ENCODE measurements around the gene BCL2L15.

The BCL2L15 gene

DNA sequence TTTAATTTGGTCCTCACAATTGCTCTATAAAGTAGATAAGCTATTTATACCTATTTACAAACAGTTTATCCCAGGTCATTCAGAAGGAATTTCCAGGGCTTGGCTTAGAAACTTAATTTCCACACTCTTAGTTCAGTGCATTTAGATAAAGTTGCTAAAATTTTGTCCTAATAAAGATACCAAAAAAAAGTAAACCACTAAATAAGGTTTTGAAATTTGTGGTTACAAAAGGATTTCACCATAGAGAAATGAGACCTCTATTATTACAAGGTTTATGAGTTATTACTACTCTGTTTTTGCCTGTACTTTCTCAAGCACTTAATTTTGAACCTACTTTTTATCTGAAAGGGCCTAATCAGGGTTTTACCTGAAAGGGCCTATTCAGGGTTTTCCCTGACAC is 38.3 kb downstream of the BCL2L15 start:
- peaks cover 5% of the 10 kb centered on the region; the same call in 1 of the 2 replicates for H3K4me1 ChIP-seq (ENCODE audit: insufficient read depth, low read length)
- no peak overlapping the region for H3K4me2 ChIP-seq (ENCODE audit: insufficient read depth, low read length)
- TF ChIP-seq, protein P1, sequence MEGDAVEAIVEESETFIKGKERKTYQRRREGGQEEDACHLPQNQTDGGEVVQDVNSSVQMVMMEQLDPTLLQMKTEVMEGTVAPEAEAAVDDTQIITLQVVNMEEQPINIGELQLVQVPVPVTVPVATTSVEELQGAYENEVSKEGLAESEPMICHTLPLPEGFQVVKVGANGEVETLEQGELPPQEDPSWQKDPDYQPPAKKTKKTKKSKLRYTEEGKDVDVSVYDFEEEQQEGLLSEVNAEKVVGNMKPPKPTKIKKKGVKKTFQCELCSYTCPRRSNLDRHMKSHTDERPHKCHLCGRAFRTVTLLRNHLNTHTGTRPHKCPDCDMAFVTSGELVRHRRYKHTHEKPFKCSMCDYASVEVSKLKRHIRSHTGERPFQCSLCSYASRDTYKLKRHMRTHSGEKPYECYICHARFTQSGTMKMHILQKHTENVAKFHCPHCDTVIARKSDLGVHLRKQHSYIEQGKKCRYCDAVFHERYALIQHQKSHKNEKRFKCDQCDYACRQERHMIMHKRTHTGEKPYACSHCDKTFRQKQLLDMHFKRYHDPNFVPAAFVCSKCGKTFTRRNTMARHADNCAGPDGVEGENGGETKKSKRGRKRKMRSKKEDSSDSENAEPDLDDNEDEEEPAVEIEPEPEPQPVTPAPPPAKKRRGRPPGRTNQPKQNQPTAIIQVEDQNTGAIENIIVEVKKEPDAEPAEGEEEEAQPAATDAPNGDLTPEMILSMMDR (IDR thresholded peaks at IDR 0.05; ENCODE audit: borderline replicate concordance, extremely low read depth, low read length, poor library complexity, severe bottlenecking), result no peak
- TF ChIP-seq EZH2 (IDR thresholded peaks at IDR 0.05; ENCODE audit: borderline replicate concordance, low read depth, low read length, severe bottlenecking), result no peak
- peaks cover 23% of the 10 kb centered on the region for H3K36me3 ChIP-seq (ENCODE audit: insufficient read depth, low read length)
- H2AFZ ChIP-seq (ENCODE audit: low read depth, low read length), result no peak overlapping the region
- no peak overlapping the region for H3K9ac ChIP-seq (ENCODE audit: low read depth, low read length)
- no peak overlapping the region for H3K4me3 ChIP-seq (ENCODE audit: low read depth in 1 of 2, low read length in 2 of 2)
- no peak overlapping the region for H3K27ac ChIP-seq (ENCODE audit: low read length)
- H3K27me3 ChIP-seq (ENCODE audit: insufficient read depth, low read length, poor library complexity), result no peaks in the 10 kb centered on the region
- no peaks in the 10 kb centered on the region for H3K79me2 ChIP-seq (ENCODE audit: insufficient read depth, low read length)
- no peak for DNase-seq
- H4K20me1 ChIP-seq (ENCODE audit: insufficient read depth, low read length), result no peaks in the 10 kb centered on the region
- ATAC-seq (ENCODE audit: insufficient read depth, low read depth), result no peak
- H3K9me3 ChIP-seq (ENCODE audit: insufficient read depth, low read length, severe bottlenecking), result no peaks in the 10 kb centered on the region

DNA sequence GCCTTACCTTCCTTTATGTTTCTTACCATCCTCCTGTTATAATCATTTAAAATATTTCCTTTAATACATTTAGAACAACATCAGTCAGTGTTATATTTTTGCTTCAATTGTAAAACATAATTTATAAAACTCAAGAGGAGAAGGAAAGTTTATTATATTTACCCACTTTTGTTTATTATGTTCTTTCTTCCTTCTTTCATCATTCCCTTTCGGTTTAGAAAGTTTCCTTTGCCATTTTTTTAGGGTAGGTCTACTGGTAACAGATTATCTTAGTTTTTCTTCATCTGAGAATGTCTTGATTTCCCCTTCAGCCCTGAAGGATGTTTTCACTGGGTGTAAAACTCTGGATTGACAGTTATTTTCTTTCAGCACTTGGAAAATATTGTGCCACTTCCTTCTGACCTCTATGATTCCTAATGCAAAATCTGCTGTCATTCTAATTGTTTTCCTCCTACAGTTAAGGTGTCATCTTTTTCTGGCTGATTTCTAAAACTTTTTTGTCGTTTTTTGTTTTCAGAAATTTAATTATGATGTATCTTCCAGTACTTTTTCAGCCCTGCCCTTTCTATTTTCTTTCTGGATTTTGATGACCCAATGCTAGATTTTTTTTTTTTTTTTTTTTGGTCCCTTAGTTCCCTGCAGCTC is 40.9 kb downstream of the BCL2L15 start:
- peaks cover 20% of the 10 kb centered on the region for H3K36me3 ChIP-seq (ENCODE audit: insufficient read depth, low read length)
- H3K4me3 ChIP-seq (ENCODE audit: low read depth in 1 of 2, low read length in 2 of 2), result no peak overlapping the region
- no peak overlapping the region for H3K27ac ChIP-seq (ENCODE audit: low read length)
- H3K4me2 ChIP-seq (ENCODE audit: insufficient read depth, low read length), result no peak overlapping the region
- TF ChIP-seq EZH2 (IDR thresholded peaks at IDR 0.05; ENCODE audit: borderline replicate concordance, low read depth, low read length, severe bottlenecking), result no peak
- TF ChIP-seq, protein P1 (IDR thresholded peaks at IDR 0.05; ENCODE audit: borderline replicate concordance, extremely low read depth, low read length, poor library complexity, severe bottlenecking), result no peak
- H3K27me3 ChIP-seq (ENCODE audit: insufficient read depth, low read length, poor library complexity), result no peaks in the 10 kb centered on the region
- DNase-seq (no peak), ATAC-seq (ENCODE audit: insufficient read depth, low read depth) (no peak)
- H3K9me3 ChIP-seq (ENCODE audit: insufficient read depth, low read length, severe bottlenecking), result no peaks in the 10 kb centered on the region
- no peaks in the 10 kb centered on the region for H4K20me1 ChIP-seq (ENCODE audit: insufficient read depth, low read length)
- H2AFZ ChIP-seq (ENCODE audit: low read depth, low read length), result no peak overlapping the region
- H3K4me1 ChIP-seq (ENCODE audit: insufficient read depth, low read length), result peaks cover 5% of the 10 kb centered on the region; the same call in 1 of the 2 replicates
- no peak overlapping the region for H3K9ac ChIP-seq (ENCODE audit: low read depth, low read length)
- no peaks in the 10 kb centered on the region for H3K79me2 ChIP-seq (ENCODE audit: insufficient read depth, low read length)

DNA sequence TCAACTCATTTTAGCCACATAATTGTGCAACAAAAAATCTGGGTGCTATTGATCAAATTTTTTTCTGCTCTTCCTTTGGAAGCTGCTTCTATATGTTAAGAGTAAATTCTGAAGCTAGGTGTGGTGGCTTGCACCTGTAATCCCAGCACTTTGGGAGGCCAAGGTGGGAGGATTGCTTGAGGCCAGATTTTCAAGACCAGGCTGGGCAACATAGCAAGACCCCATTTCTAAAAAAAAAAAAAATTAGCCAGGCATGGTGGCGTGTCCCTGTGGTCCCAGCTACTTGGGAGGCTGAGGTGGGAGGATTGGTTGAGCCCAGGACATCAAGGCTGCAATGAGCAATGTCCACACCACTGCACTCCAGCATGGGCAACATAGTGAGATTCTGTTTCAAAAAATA is 50.8 kb downstream of the BCL2L15 start:
- Histone ChIP-seq H3K9me3 (ENCODE audit: insufficient read depth, low read length, severe bottlenecking) (no peaks in the 10 kb centered on the region), H4K20me1 (ENCODE audit: insufficient read depth, low read length) (no peaks in the 10 kb centered on the region), H3K4me3 (ENCODE audit: low read depth in 1 of 2, low read length in 2 of 2) (no peak overlapping the region), H3K9ac (ENCODE audit: low read depth, low read length) (no peak overlapping the region), H3K27me3 (ENCODE audit: insufficient read depth, low read length, poor library complexity) (no peaks in the 10 kb centered on the region), H3K79me2 (ENCODE audit: insufficient read depth, low read length) (no peaks in the 10 kb centered on the region), H3K27ac (ENCODE audit: low read length) (no peak overlapping the region), H2AFZ (ENCODE audit: low read depth, low read length) (no peak overlapping the region), H3K4me1 (ENCODE audit: insufficient read depth, low read length) (no peaks in the 10 kb centered on the region; the same call in 1 of the 2 replicates), H3K36me3 (ENCODE audit: insufficient read depth, low read length) (peaks cover 21% of the 10 kb centered on the region), H3K4me2 (ENCODE audit: insufficient read depth, low read length) (no peak overlapping the region)
- DNase-seq (no peak), ATAC-seq (ENCODE audit: insufficient read depth, low read depth) (no peak)
- TF ChIP-seq EZH2 (IDR thresholded peaks at IDR 0.05; ENCODE audit: borderline replicate concordance, low read depth, low read length, severe bottlenecking), result no peak
- TF ChIP-seq, protein P1 (IDR thresholded peaks at IDR 0.05; ENCODE audit: borderline replicate concordance, extremely low read depth, low read length, poor library complexity, severe bottlenecking), result no peak
